HEK293T (cell line): ENCODE results near the gene HMGXB3.

Experiments used
- CTCF ChIA-PET: fragments of 350-600 bp; formaldehyde crosslinking; extraction: SDS; loops from one replicate; lab custom pipeline; 2021; ENCODE audit warnings: antibody characterized with exemption, inconsistent platforms; lab: Yijun Ruan, JAX
- POLR2A ChIA-PET: fragments of 350-600 bp; formaldehyde crosslinking; extraction: SDS; loops from one replicate; lab custom pipeline; 2020; ENCODE audit warnings: antibody characterized with exemption, inconsistent platforms; lab: Yijun Ruan, JAX
- DNase-seq: peaks from one replicate; pipeline ENCODE4 v3.0.0; 2012; ENCODE audit warnings: mixed read lengths; ENCODE audit errors: extremely low spot score
- ARNT ChIP-seq: fragments of 450-650 bp; IDR thresholded peaks from 2 replicates; pipeline ENCODE4 v1.6.1; 2017; ENCODE audit warnings: mild to moderate bottlenecking
- BHLHE40 ChIP-seq: fragments of 450-650 bp; IDR thresholded peaks from 2 replicates; pipeline ENCODE4 v1.6.1; 2016; ENCODE audit warnings: mild to moderate bottlenecking, moderate library complexity, borderline replicate concordance
- CTBP1 ChIP-seq: fragments of 450-650 bp; IDR thresholded peaks from 2 replicates; pipeline ENCODE4 v1.6.1; 2016; ENCODE audit warnings: borderline replicate concordance
- ELF4 ChIP-seq: fragments of 450-650 bp; IDR thresholded peaks from 2 replicates; pipeline ENCODE4 v1.6.1; 2017; ENCODE audit warnings: antibody characterized with exemption
- FOXA1 ChIP-seq: fragments of 450-650 bp; IDR thresholded peaks from 2 replicates; pipeline ENCODE4 v1.6.1; 2016; ENCODE audit warnings: mild to moderate bottlenecking
- FOXK2 ChIP-seq: fragments of 450-650 bp; IDR thresholded peaks from 2 replicates; pipeline ENCODE4 v1.6.1; 2016; ENCODE audit warnings: mild to moderate bottlenecking
- FOXM1 ChIP-seq: fragments of 450-650 bp; IDR thresholded peaks from 2 replicates; pipeline ENCODE4 v1.6.1; 2017; ENCODE audit warnings: mild to moderate bottlenecking, borderline replicate concordance
- HDGF ChIP-seq: fragments of 450-650 bp; IDR thresholded peaks from 2 replicates; pipeline ENCODE4 v1.6.1; 2017; ENCODE audit warnings: antibody characterized with exemption, borderline replicate concordance
- L3MBTL2 ChIP-seq: fragments of 450-650 bp; conservative IDR thresholded peaks from 2 replicates; pipeline ENCODE4 v1.6.1; 2016; ENCODE audit warnings: mild to moderate bottlenecking
- LEF1 ChIP-seq: fragments of 450-650 bp; IDR thresholded peaks from 2 replicates; pipeline ENCODE4 v1.6.1; 2017; ENCODE audit warnings: mild to moderate bottlenecking, borderline replicate concordance
- NFRKB ChIP-seq: fragments of 450-650 bp; IDR thresholded peaks from 2 replicates; pipeline ENCODE4 v1.6.1; 2016; ENCODE audit warnings: mild to moderate bottlenecking, moderate library complexity
- PKNOX1 ChIP-seq: fragments of 450-650 bp; IDR thresholded peaks from 2 replicates; pipeline ENCODE4 v1.6.1; 2016
- SP1 ChIP-seq: fragments of 450-650 bp; IDR thresholded peaks from 2 replicates; pipeline ENCODE4 v1.6.1; 2017
- SUZ12 ChIP-seq: fragments of 450-650 bp; IDR thresholded peaks from 2 replicates; pipeline ENCODE4 v1.6.1; 2016; ENCODE audit warnings: mild to moderate bottlenecking
- TARDBP ChIP-seq: fragments of 450-650 bp; IDR thresholded peaks from 2 replicates; pipeline ENCODE4 v1.6.1; 2016
- ZNF384 ChIP-seq: fragments of 450-650 bp; IDR thresholded peaks from 2 replicates; pipeline ENCODE4 v1.6.1; 2016

Gene HMGXB3

DNA sequence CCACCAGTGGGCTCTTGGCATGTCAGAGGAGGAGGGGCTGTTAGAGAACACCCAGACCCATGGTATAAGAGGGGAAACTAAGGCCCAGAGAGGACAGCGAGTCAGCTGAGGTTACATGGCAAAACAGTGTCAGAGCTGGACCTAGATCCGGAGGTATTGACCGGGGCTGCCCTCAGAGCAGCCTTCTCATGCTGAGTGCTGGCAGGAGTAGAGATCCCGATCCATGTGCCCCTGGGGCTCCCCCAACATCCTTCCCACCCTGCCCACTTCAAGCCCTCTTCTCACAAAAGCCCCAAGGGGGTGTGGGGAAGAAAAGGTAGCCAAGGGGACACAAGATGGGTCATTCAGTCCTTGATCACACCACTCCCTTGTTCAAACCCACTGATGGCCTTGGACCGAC lies 65.9 kb downstream of the HMGXB3 start:
- POLR2A ChIA-PET = interaction anchor here (1.0 kb wide), 1 partner anchor 66 kb away, joined by 4 read pairs; the partner anchor contains the start of genes HMGXB3 and TIGD6
- CTCF ChIA-PET = interaction anchor here (0.6 kb wide), 2 partner anchors 9 to 16 kb away, joined by 3 read pairs; no protein-coding TSS in a partner anchor
- no peak for DNase-seq
- no peak for TF ChIP-seq NFRKB
- no peak for TF ChIP-seq FOXM1
- no peak for TF ChIP-seq L3MBTL2
- TF ChIP-seq ELF4 = no peak
- no peak for TF ChIP-seq SUZ12
- TF ChIP-seq TARDBP = no peak
- no peak for TF ChIP-seq FOXA1
- no peak for TF ChIP-seq BHLHE40
- TF ChIP-seq PKNOX1 = no peak
- no peak for TF ChIP-seq LEF1
- no peak for TF ChIP-seq ZNF384
- no peak for TF ChIP-seq FOXK2
- no peak for TF ChIP-seq CTBP1
- no peak for TF ChIP-seq HDGF
- TF ChIP-seq ARNT = no peak

DNA sequence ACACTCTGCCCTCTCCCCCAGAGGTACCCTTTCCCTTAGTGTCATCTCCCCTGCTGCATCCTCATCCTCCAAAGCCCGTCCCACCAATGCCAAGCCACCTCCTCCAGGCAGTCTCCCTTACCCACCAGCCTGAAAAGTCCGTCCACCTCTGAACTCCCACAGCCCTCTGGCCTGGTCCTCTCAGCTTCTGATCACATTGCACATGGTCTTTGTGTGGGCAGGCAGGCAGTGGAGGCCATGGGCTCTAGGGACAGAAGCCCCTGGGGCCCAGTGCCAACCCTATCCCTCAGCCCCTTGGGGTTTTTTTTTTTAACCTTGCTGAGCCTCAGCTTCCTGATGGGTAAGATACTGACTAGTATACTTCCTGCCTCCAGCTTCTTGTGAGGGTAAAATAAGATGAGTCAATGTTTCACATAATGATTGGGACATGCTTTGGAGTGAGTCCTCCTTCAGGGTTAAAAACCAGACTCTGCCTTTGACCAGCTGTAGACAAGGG lies 66.4 kb downstream of the HMGXB3 start:
- ChIA-PET CTCF (no interaction called here), POLR2A (no interaction called here)
- DNase-seq = no peak
- no peak for TF ChIP-seq NFRKB
- TF ChIP-seq SUZ12 = no peak
- no peak for TF ChIP-seq SP1
- TF ChIP-seq ELF4 = no peak
- no peak for TF ChIP-seq FOXK2
- TF ChIP-seq PKNOX1 = no peak

- POLR2A ChIA-PET = no interaction called here
- TF ChIP-seq SP1 (no peak), SUZ12 (no peak), HDGF (no peak), TARDBP (no peak), NFRKB (no peak), CTBP1 (no peak), FOXM1 (no peak), PKNOX1 (no peak), ZNF384 (no peak), FOXK2 (no peak), FOXA1 (no peak), ARNT (no peak), BHLHE40 (no peak)
- DNase-seq = no peak
- CTCF ChIA-PET = no interaction called here
Measured at GRCh38 chr5:150067405-150067960, 66.9 kb downstream of the HMGXB3 start.

DNA sequence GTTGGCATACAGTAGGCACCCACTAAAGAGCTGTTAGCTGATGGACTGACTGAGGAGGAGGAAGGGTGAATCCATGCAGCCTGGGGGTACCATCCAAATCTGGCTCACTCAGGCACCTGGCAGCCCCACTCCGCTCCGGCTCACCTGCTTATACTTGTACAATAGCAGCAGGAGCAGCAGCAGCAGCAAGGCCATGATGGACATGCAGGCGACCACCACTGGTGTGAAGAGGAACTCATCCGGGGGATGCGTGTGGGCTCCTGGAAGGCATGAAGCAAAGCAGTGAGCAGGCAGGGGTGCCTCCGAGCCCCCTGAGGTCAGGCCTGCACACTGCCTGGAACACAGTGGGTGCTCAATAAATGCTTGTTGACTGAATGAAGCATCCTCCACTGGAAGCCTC lies 67.5 kb downstream of the HMGXB3 start:
- POLR2A ChIA-PET = no interaction called here
- DNase-seq = no peak
- TF ChIP-seq FOXK2 = no peak
- no peak for TF ChIP-seq NFRKB
- CTCF ChIA-PET = interaction anchor here (0.7 kb wide), 1 partner anchor 35 kb away, joined by 7 read pairs; no protein-coding TSS in a partner anchor

GRCh38 chr5:150068472-150068871 lies 67.9 kb downstream of the HMGXB3 start:
- CTCF ChIA-PET = interaction anchor here (0.7 kb wide), 1 partner anchor 34 kb away, joined by 7 read pairs; no protein-coding TSS in a partner anchor
- no peak for TF ChIP-seq ZNF384
- TF ChIP-seq CTBP1 = no peak
- TF ChIP-seq ELF4 = no peak
- TF ChIP-seq FOXA1 = no peak
- no peak for TF ChIP-seq LEF1
- no peak for TF ChIP-seq PKNOX1
- TF ChIP-seq ARNT = no peak
- TF ChIP-seq TARDBP = no peak
- no peak for TF ChIP-seq NFRKB
- no peak for TF ChIP-seq SP1
- no peak for TF ChIP-seq BHLHE40
- TF ChIP-seq FOXM1 = no peak
- TF ChIP-seq L3MBTL2 = no peak
- TF ChIP-seq HDGF = no peak
- no peak for TF ChIP-seq SUZ12
- POLR2A ChIA-PET = no interaction called here
- DNase-seq = no peak
